Measurements from ENCODE around the gene SCMH1.

GRCh38 chr1:41014871-41015270, 227.2 kb downstream of the SCMH1 start:
- TF ChIP-seq GATA2 (IDR thresholded peaks at IDR 0.05; ENCODE audit: low read depth, low read length) (no peak), GATA3 (IDR thresholded peaks at IDR 0.05; ENCODE audit: low read depth, low read length) (no peak)

Measured in SH-SY5Y (cell line).